HEK293 (cell line): ENCODE measurements around the gene DRC7.

Experiments used
- CTCF ChIA-PET: fragments of 350-600 bp; formaldehyde crosslinking; extraction: SDS; loops from one replicate; lab custom pipeline; 2021; ENCODE audit warnings: antibody characterized with exemption; lab: Yijun Ruan, JAX
- POLR2A ChIA-PET: fragments of 300-600 bp; formaldehyde crosslinking; extraction: SDS; loops from one replicate; lab custom pipeline; 2020; ENCODE audit warnings: antibody characterized with exemption, inconsistent platforms; lab: Yijun Ruan, JAX
- H3K27ac ChIP-seq: fragments of 200-500 bp; sonication (Bioruptor generic); 2 replicates; pipeline ENCODE4 v1.5.1; 2014; ENCODE audit warnings: low read depth, low read length, control low read depth, inconsistent platforms; ENCODE audit errors: extremely low read depth
- H3K36me3 ChIP-seq, 2 experiments: fragments of 200-500 bp in 1 of 2; sonication (Bioruptor generic) in 1 of 2; 1 replicate in 1 of 2; 2 replicates in 1 of 2; pipeline ENCODE4 v1.5.1; 2014 to 2017; ENCODE audit warnings: inconsistent platforms in 2 of 2, low read length in 2 of 2; ENCODE audit not compliant: control insufficient read depth in 2 of 2, insufficient read depth in 1 of 2
- H3K4me1 ChIP-seq: fragments of 200-500 bp; sonication (Bioruptor generic); 2 replicates; pipeline ENCODE4 v1.5.1; 2014; ENCODE audit warnings: mild to moderate bottlenecking, low read length, inconsistent platforms; ENCODE audit not compliant: control insufficient read depth, insufficient read depth
- H3K4me3 ChIP-seq: 2 replicates; pipeline ENCODE4 v1.5.1; 2011; ENCODE audit warnings: low read depth, mild to moderate bottlenecking, control low read depth, low read length, moderate library complexity
- H3K9me3 ChIP-seq: fragments of 200-500 bp; sonication (Bioruptor generic); 2 replicates; pipeline ENCODE4 v1.5.1; 2014; ENCODE audit warnings: low read depth, low read length, inconsistent platforms; ENCODE audit not compliant: control insufficient read depth, insufficient read depth
- AEBP2 ChIP-seq: fragments of 450-650 bp; formaldehyde crosslinking; IDR thresholded peaks from 2 replicates; pipeline ENCODE4 v1.5.1; 2016; ENCODE audit warnings: missing biosample characterization, missing genetic modification characterization, borderline replicate concordance
- BCL11B ChIP-seq: fragments of 450-650 bp; formaldehyde crosslinking; IDR thresholded peaks from 2 replicates; pipeline ENCODE4 v1.5.1; 2016; ENCODE audit warnings: low read depth, missing biosample characterization, missing genetic modification characterization
- HIC1 ChIP-seq: fragments of 450-650 bp; formaldehyde crosslinking; IDR thresholded peaks from 2 replicates; pipeline ENCODE4 v1.5.1; 2016; ENCODE audit warnings: missing biosample characterization, missing genetic modification characterization
- INSM2 ChIP-seq: fragments of 450-650 bp; formaldehyde crosslinking; IDR thresholded peaks from 2 replicates; pipeline ENCODE4 v1.5.1; 2016; ENCODE audit warnings: missing biosample characterization, missing genetic modification characterization
- KLF17 ChIP-seq: fragments of 450-650 bp; formaldehyde crosslinking; IDR thresholded peaks from 2 replicates; pipeline ENCODE4 v1.5.1; 2016; ENCODE audit warnings: missing biosample characterization, missing genetic modification characterization
- PBX3 ChIP-seq: sonication (generic); formaldehyde crosslinking; IDR thresholded peaks from 2 replicates; pipeline ENCODE4 v1.8.1; 2022; ENCODE audit warnings: mild to moderate bottlenecking, moderate library complexity, missing genetic modification reagents
- RBAK ChIP-seq: fragments of 450-650 bp; formaldehyde crosslinking; IDR thresholded peaks from 2 replicates; pipeline ENCODE4 v1.5.1; 2016; ENCODE audit warnings: missing biosample characterization, missing genetic modification characterization
- SCRT2 ChIP-seq: fragments of 450-650 bp; formaldehyde crosslinking; IDR thresholded peaks from 2 replicates; pipeline ENCODE4 v1.5.1; 2016; ENCODE audit warnings: missing biosample characterization, missing genetic modification characterization
- WT1 ChIP-seq: fragments of 450-650 bp; formaldehyde crosslinking; IDR thresholded peaks from 2 replicates; pipeline ENCODE4 v1.5.1; 2016; ENCODE audit warnings: missing biosample characterization, missing genetic modification characterization
- ZBTB48 ChIP-seq: fragments of 450-650 bp; formaldehyde crosslinking; IDR thresholded peaks from 2 replicates; pipeline ENCODE4 v1.5.1; 2016; ENCODE audit warnings: missing biosample characterization, missing genetic modification characterization
- ZNF114 ChIP-seq: fragments of 450-650 bp; formaldehyde crosslinking; IDR thresholded peaks from 2 replicates; pipeline ENCODE4 v1.5.0; 2017; ENCODE audit warnings: missing biosample characterization, missing genetic modification characterization
- ZNF140 ChIP-seq: fragments of 450-650 bp; formaldehyde crosslinking; IDR thresholded peaks from 2 replicates; pipeline ENCODE4 v1.5.1; 2016; ENCODE audit warnings: missing biosample characterization, missing genetic modification characterization
- ZNF169 ChIP-seq: fragments of 450-650 bp; formaldehyde crosslinking; IDR thresholded peaks from 2 replicates; pipeline ENCODE4 v1.5.1; 2016; ENCODE audit warnings: missing biosample characterization, missing genetic modification characterization
- ZNF184 ChIP-seq: fragments of 450-650 bp; IDR thresholded peaks from 2 replicates; pipeline ENCODE4 v1.5.1; 2018; ENCODE audit warnings: missing biosample characterization, mild to moderate bottlenecking, missing genetic modification characterization
- ZNF311 ChIP-seq: fragments of 450-650 bp; formaldehyde crosslinking; IDR thresholded peaks from 2 replicates; pipeline ENCODE4 v1.5.1; 2017; ENCODE audit warnings: missing biosample characterization, missing genetic modification characterization, borderline replicate concordance
- ZNF341 ChIP-seq: fragments of 450-650 bp; formaldehyde crosslinking; IDR thresholded peaks from 2 replicates; pipeline ENCODE4; 2016; ENCODE audit warnings: low read depth, missing biosample characterization, missing genetic modification characterization
- ZNF404 ChIP-seq: fragments of 450-650 bp; formaldehyde crosslinking; IDR thresholded peaks from 2 replicates; pipeline ENCODE4 v1.5.1; 2017; ENCODE audit warnings: missing biosample characterization, missing genetic modification characterization
- ZNF48 ChIP-seq: fragments of 450-650 bp; formaldehyde crosslinking; IDR thresholded peaks from 2 replicates; pipeline ENCODE4 v1.5.1; 2016; ENCODE audit warnings: missing biosample characterization, missing genetic modification characterization
- ZNF600 ChIP-seq: fragments of 450-650 bp; formaldehyde crosslinking; IDR thresholded peaks from 2 replicates; pipeline ENCODE4 v1.5.1; 2016; ENCODE audit warnings: missing biosample characterization, missing genetic modification characterization
- ZNF626 ChIP-seq: fragments of 450-650 bp; sonication (Bioruptor Pico); formaldehyde crosslinking; IDR thresholded peaks from 2 replicates; pipeline ENCODE4 v1.5.1; 2018; ENCODE audit warnings: missing biosample characterization, missing genetic modification characterization, inconsistent platforms
- ZNF629 ChIP-seq: fragments of 450-650 bp; formaldehyde crosslinking; IDR thresholded peaks from 2 replicates; pipeline ENCODE4 v1.5.1; 2017; ENCODE audit warnings: missing biosample characterization, missing genetic modification characterization
- ZNF639 ChIP-seq: fragments of 450-650 bp; formaldehyde crosslinking; IDR thresholded peaks from 2 replicates; pipeline ENCODE4 v1.5.1; 2016; ENCODE audit warnings: missing biosample characterization, missing genetic modification characterization
- ZNF692 ChIP-seq: fragments of 450-650 bp; formaldehyde crosslinking; IDR thresholded peaks from 2 replicates; pipeline ENCODE4 v1.5.1; 2016; ENCODE audit warnings: missing biosample characterization, missing genetic modification characterization
- ZNF776 ChIP-seq: fragments of 450-650 bp; formaldehyde crosslinking; IDR thresholded peaks from 2 replicates; pipeline ENCODE4 v1.5.0; 2017; ENCODE audit warnings: missing biosample characterization, missing genetic modification characterization, borderline replicate concordance
- ZNF791 ChIP-seq: fragments of 450-650 bp; formaldehyde crosslinking; IDR thresholded peaks from 2 replicates; pipeline ENCODE4 v1.5.1; 2016; ENCODE audit warnings: missing biosample characterization, missing genetic modification characterization
- ZNF830 ChIP-seq: fragments of 450-650 bp; IDR thresholded peaks from 2 replicates; pipeline ENCODE4 v1.5.0; 2018; ENCODE audit warnings: missing biosample characterization, missing genetic modification characterization, low read depth, mild to moderate bottlenecking, moderate library complexity

The DRC7 gene

GRCh38 chr16:57708168-57708567 is 13.6 kb downstream of the DRC7 start:
- Histone ChIP-seq H3K4me3 (no peak overlapping the region), H3K4me1 (no peaks in the 10 kb centered on the region), H3K27ac (no peak overlapping the region), H3K36me3 (no peaks in the 10 kb centered on the region), H3K9me3 (no peaks in the 10 kb centered on the region)
- POLR2A ChIA-PET: no interaction called here
- TF ChIP-seq ZNF48 (no peak), ZNF629 (tag by site-specific recombination) (no peak), ZNF184 (no peak), SCRT2 (tag by site-specific recombination) (no peak), HIC1 (tag by site-specific recombination) (no peak), ZNF404 (tag by site-specific recombination) (no peak), KLF17 (no peak), ZNF639 (no peak), ZNF626 (no peak), ZNF341 (tag by site-specific recombination) (no peak), ZNF692 (tag by site-specific recombination) (no peak), INSM2 (tag by site-specific recombination) (no peak), ZNF830 (no peak), ZNF791 (tag by site-specific recombination) (no peak), BCL11B (no peak), ZNF140 (tag by site-specific recombination) (no peak), ZNF169 (no peak), ZBTB48 (no peak), RBAK (tag by site-specific recombination) (no peak)
- CTCF ChIA-PET: interaction anchor here (0.8 to 1.2 kb wide), 2 partner anchors 11 to 15 kb away, joined by 3 read pairs; no protein-coding TSS in a partner anchor

- ChIA-PET CTCF (no interaction called here), POLR2A (no interaction called here)
- Histone ChIP-seq H3K9me3 (no peaks in the 10 kb centered on the region), H3K36me3 (no peaks in the 10 kb centered on the region), H3K4me3 (no peak overlapping the region), H3K4me1 (no peaks in the 10 kb centered on the region), H3K27ac (no peak overlapping the region)
- TF ChIP-seq ZNF114 (tag by site-specific recombination) (no peak), ZNF600 (tag by site-specific recombination) (no peak), ZNF830 (no peak), ZNF776 (no peak), ZNF639 (no peak), PBX3 (CRISPR knock-in tag) (no peak), WT1 (tag by site-specific recombination) (no peak), ZNF311 (tag by site-specific recombination) (no peak), AEBP2 (tag by site-specific recombination) (no peak)
Measured at GRCh38 chr16:57709663-57710062, 15.1 kb downstream of the DRC7 start.
